SK-N-SH (cell line): ENCODE data around the gene FIBP. TPM values are rescaled to one million over a fixed set of nuclear protein-coding genes. Genes with fewer than 3 reads are reported as not detected.

Experiments
- CTCF ChIA-PET: fragments of 300-600, 350-600 bp; formaldehyde crosslinking; extraction: SDS; loops from one replicate; lab custom pipeline; 2021; lab: Yijun Ruan, JAX
- POLR2A ChIA-PET: fragments of 350-600 bp; sonication (Branson Sonifier 250); formaldehyde crosslinking; extraction: SDS; loops from one replicate; lab custom pipeline; 2020; ENCODE audit warnings: antibody characterized with exemption, inconsistent platforms; lab: Yijun Ruan, JAX
- DNase-seq: peaks from one replicate; pipeline ENCODE4 v3.0.0; 2012
- H2AFZ ChIP-seq: fragments of 200-600 bp; sonication (generic); 2 replicates; pipeline ENCODE4 v1.8.1; 2016; ENCODE audit warnings: antibody characterized with exemption, mild to moderate bottlenecking, low read depth
- H3F3A ChIP-seq: fragments of 200-600 bp; sonication (generic); replicated peaks from 2 replicates; pipeline ENCODE3; 2016; ENCODE audit warnings: antibody characterized with exemption, mild to moderate bottlenecking; ENCODE audit not compliant: insufficient read depth
- H3K27ac ChIP-seq, 2 experiments: fragments of 200-500 bp in 1 of 2; fragments of 200-600 bp in 1 of 2; sonication (Bioruptor generic) in 1 of 2; sonication (generic), shearing (Covaris generic) in 1 of 2; 2 replicates each; pipeline versions ENCODE4 v1.5.1 to v1.6.1; 2014 to 2016; ENCODE audit warnings: low read depth in 2 of 2, inconsistent platforms in 1 of 2, low read length in 1 of 2, mild to moderate bottlenecking in 1 of 2, mixed read lengths in 1 of 2
- H3K27me3 ChIP-seq: fragments of 200-600 bp; sonication (generic), shearing (Covaris generic); 2 replicates; pipeline ENCODE4 v1.6.1; 2016; ENCODE audit warnings: mixed run types; ENCODE audit not compliant: insufficient read depth
- H3K36me3 ChIP-seq, 2 experiments: fragments of 200-500 bp in 1 of 2; fragments of 200-600 bp in 1 of 2; sonication (Bioruptor generic) in 1 of 2; sonication (generic) in 1 of 2; replicated peaks in 1 of 2; 2 replicates each; pipeline versions ENCODE3 to v1.5.1; 2014 to 2016; ENCODE audit warnings: low read length in 1 of 2, mild to moderate bottlenecking in 1 of 2; ENCODE audit not compliant: insufficient read depth in 2 of 2, control insufficient read depth in 1 of 2
- H3K4me1 ChIP-seq, 2 experiments: fragments of 200-500 bp in 1 of 2; fragments of 200-600 bp in 1 of 2; sonication (Bioruptor generic) in 1 of 2; sonication (generic), shearing (Covaris generic) in 1 of 2; 2 replicates each; pipeline versions ENCODE4 v1.5.1 to v1.6.1; 2014 to 2016; ENCODE audit warnings: low read depth in 1 of 2, low read length in 1 of 2, mixed run types in 1 of 2; ENCODE audit not compliant: insufficient read depth in 2 of 2, control insufficient read depth in 1 of 2
- H3K4me2 ChIP-seq: fragments of 200-600 bp; sonication (generic), shearing (Covaris generic); 2 replicates; pipeline ENCODE4 v1.6.1; 2017; ENCODE audit warnings: mixed run types
- H3K4me3 ChIP-seq, 2 experiments: fragments of 200-500 bp in 1 of 2; fragments of 200-600 bp in 1 of 2; sonication (Bioruptor generic) in 1 of 2; sonication (generic), shearing (Covaris generic) in 1 of 2; 2 replicates each; pipeline versions ENCODE4 v1.5.1 to v1.8.1; 2014 to 2016; ENCODE audit warnings: low read depth in 2 of 2, inconsistent platforms in 1 of 2, low read length in 1 of 2, mild to moderate bottlenecking in 1 of 2, mixed read lengths in 1 of 2, moderate library complexity in 1 of 2
- H3K79me2 ChIP-seq: fragments of 200-600 bp; sonication (generic); 2 replicates; pipeline ENCODE4 v1.8.1; 2017; ENCODE audit warnings: mild to moderate bottlenecking; ENCODE audit not compliant: insufficient read depth
- H3K9ac ChIP-seq: fragments of 200-600 bp; sonication (generic); 2 replicates; pipeline ENCODE4 v1.6.1; 2017; ENCODE audit warnings: mixed run types
- H3K9me2 ChIP-seq: fragments of 200-600 bp; sonication (generic); 2 replicates; pipeline ENCODE4 v1.6.1; 2017; ENCODE audit warnings: mixed run types
- H3K9me3 ChIP-seq: fragments of 200-600 bp; sonication (generic); 2 replicates; pipeline ENCODE4 v1.6.1; 2017; ENCODE audit warnings: mixed run types, mild to moderate bottlenecking, moderate library complexity
- H4K20me1 ChIP-seq: fragments of 200-600 bp; sonication (generic); 2 replicates; pipeline ENCODE4 v1.6.1; 2017; ENCODE audit warnings: mild to moderate bottlenecking, mixed run types; ENCODE audit not compliant: insufficient read depth
- CHD2 ChIP-seq: fragments of 150-350 bp; IDR thresholded peaks from 2 replicates; pipeline ENCODE4 v1.6.1; 2018; ENCODE audit warnings: low read length; ENCODE audit not compliant: partially characterized antibody
- CTCF ChIP-seq: fragments of 200-600 bp; sonication (generic); IDR thresholded peaks from 2 replicates; pipeline ENCODE4 v1.6.1; 2017; ENCODE audit warnings: antibody characterized with exemption, mild to moderate bottlenecking, moderate library complexity
- ELF1 ChIP-seq: IDR thresholded peaks from 2 replicates; pipeline ENCODE4 v1.4.0; 2012
- EP300 ChIP-seq, 2 experiments: IDR thresholded peaks; 2 replicates each; pipeline versions ENCODE4 v1.4.0 to v1.6.1; 2012; ENCODE audit warnings: borderline replicate concordance in 1 of 2, low read depth in 1 of 2, low read length in 1 of 2
- FOSL2 ChIP-seq: IDR thresholded peaks from 2 replicates; pipeline ENCODE4 v1.4.0; 2012; ENCODE audit warnings: low read depth, mild to moderate bottlenecking, moderate library complexity, borderline replicate concordance
- GABPA ChIP-seq: IDR thresholded peaks from 2 replicates; pipeline ENCODE4 v1.4.0; 2012; ENCODE audit warnings: low read depth, mild to moderate bottlenecking
- MAX ChIP-seq: IDR thresholded peaks from 2 replicates; pipeline ENCODE4 v1.4.0; 2012; ENCODE audit warnings: low read depth
- NFIC ChIP-seq: IDR thresholded peaks from 2 replicates; pipeline ENCODE4 v1.4.0; 2012; ENCODE audit warnings: borderline replicate concordance
- PBX3 ChIP-seq: IDR thresholded peaks from 2 replicates; pipeline ENCODE4; 2012
- POLR2AphosphoS5 ChIP-seq: IDR thresholded peaks from 2 replicates; pipeline ENCODE4 v1.6.1; 2012; ENCODE audit warnings: low read depth, low read length
- RXRA ChIP-seq: IDR thresholded peaks from 2 replicates; pipeline ENCODE4 v1.4.0; 2012; ENCODE audit warnings: low read depth, mild to moderate bottlenecking, borderline replicate concordance
- SIN3A ChIP-seq: IDR thresholded peaks from 2 replicates; pipeline ENCODE4 v1.6.1; 2012; ENCODE audit warnings: low read depth, mild to moderate bottlenecking, low read length, moderate library complexity, borderline replicate concordance
- SMC3 ChIP-seq: IDR thresholded peaks from 2 replicates; pipeline ENCODE4 v1.6.1; 2012; ENCODE audit warnings: low read depth, low read length, improper control_type of control experiment
- TAF1 ChIP-seq: IDR thresholded peaks from 2 replicates; pipeline ENCODE4 v1.6.1; 2012; ENCODE audit warnings: low read depth, mild to moderate bottlenecking, low read length, moderate library complexity, borderline replicate concordance
- TCF12 ChIP-seq: IDR thresholded peaks from 2 replicates; pipeline ENCODE4 v1.4.0; 2012
- TEAD4 ChIP-seq: IDR thresholded peaks from 2 replicates; pipeline ENCODE4 v1.4.0; 2012; ENCODE audit warnings: mild to moderate bottlenecking, borderline replicate concordance; ENCODE audit not compliant: insufficient read depth
- USF1 ChIP-seq: IDR thresholded peaks from 2 replicates; pipeline ENCODE4 v1.4.0; 2012; ENCODE audit warnings: low read depth, borderline replicate concordance
- USF2 ChIP-seq: fragments of 150-350 bp; IDR thresholded peaks from 2 replicates; pipeline ENCODE4 v1.6.1; 2017; ENCODE audit warnings: antibody characterized with exemption, low read length, low read depth, borderline replicate concordance
- WGBS: methylation state at CpG from one replicate; pipeline ENCODE4 v1.1.6; 2017; ENCODE audit warnings: low lambda C conversion rate; 5-methylcytosine and 5-hydroxymethylcytosine counted together
- polyA plus RNA-seq, 3 experiments: library from polyadenylated mRNA; depleted of rRNA; stranded (reverse); fragments of >200 nt; gene quantifications; 2 replicates each; pipeline ENCODE4 v1.2.3, GENCODE V29; 2012

The FIBP gene
- polyA plus RNA-seq, 1 of the 3 experiments (the other 2 are of a cell fraction): 190 TPM

- no peak for TF ChIP-seq USF2
Measured at GRCh38 chr11:65912845-65913244, 24.6 kb upstream of the FIBP start (continued).

GRCh38 chr11:65911682-65912568, 23.7 kb upstream of the FIBP start:
- DNase-seq: peak; percentile 84
- Histone ChIP-seq H3K9me3 (no peaks in the 10 kb centered on the region), H3K4me3 (no peak overlapping the region), H3K9me2 (no peaks in the 10 kb centered on the region), H3K27me3 (no peaks in the 10 kb centered on the region), H3K36me3 (no peaks in the 10 kb centered on the region), H2AFZ (no peak overlapping the region), H3K4me2 (peak overlapping the region; percentile 49), H3K79me2 (peaks cover 38% of the 10 kb centered on the region), H3K9ac (peak overlapping the region; percentile 47), H4K20me1 (no peaks in the 10 kb centered on the region), H3F3A (peaks cover 25% of the 10 kb centered on the region), H3K27ac (peak overlapping the region in 1 of 2 experiments; percentile 97; a peak in 2 of 4 replicates), H3K4me1 (peaks cover 12 to 47% of the 10 kb centered on the region in 2 experiments; a peak in 3 of 4 replicates)
- CTCF ChIA-PET: interaction anchor here (0.9 to 5.6 kb wide), 13 partner anchors 10 to 310 kb away, joined by 3 to 71 read pairs (median 4); partner anchors contain the start of genes CCDC85B, FIBP and FOSL1
- 10% methylated on average over 11 of the region's 14 CpGs for WGBS
- POLR2A ChIA-PET: interaction anchor here (0.8 to 1.7 kb wide), 2 partner anchors 18 to 21 kb away, joined by 3 to 4 read pairs; partner anchors contain the start of gene CCDC85B
- TF ChIP-seq RXRA (0 out of 2 replicates have a peak, but pooled peaks have one; percentile 7), CHD2 (no peak), SMC3 (peak; percentile 27; the same call in 1 of the 2 replicates), EP300 (IDR thresholded peaks at IDR 0.05; ENCODE audit: borderline replicate concordance in 1 of 2, low read depth in 1 of 2, low read length in 1 of 2) (peak in 1 of 2 experiments; percentile 43; a peak in 1 of 4 replicates), FOSL2 (peak; percentile 38; the same call in 1 of the 2 replicates), NFIC (peak; percentile 68), TEAD4 (no peak), SIN3A (0 out of 2 replicates have a peak, but pooled peaks have one; percentile 44), USF2 (no peak), GABPA (peak; percentile 50), ELF1 (no peak), POLR2AphosphoS5 (peak; percentile 53; the same call in 1 of the 2 replicates), USF1 (peak; percentile 59; the same call in 1 of the 2 replicates), MAX (peak; percentile 80), PBX3 (0 out of 2 replicates have a peak, but pooled peaks have one; percentile 5), CTCF (peak; percentile 51), TCF12 (peak; percentile 45; the same call in 1 of the 2 replicates), TAF1 (peak; percentile 31; the same call in 1 of the 2 replicates)
